Testis (tissue), 3 donors: Measurements from ENCODE around the gene SPATA20. TPM values are rescaled to one million over a fixed set of nuclear protein-coding genes. Genes with fewer than 3 reads are reported as not detected.

Experiments used
- DNase-seq: peaks from one replicate; pipeline ENCODE4 v3.0.0-alpha.2; 2019
- H3K27ac ChIP-seq, 2 donors: fragments of 200-600 bp; sonication (generic); one replicate each; pipeline ENCODE4 v1.5.1; 2019
- H3K27me3 ChIP-seq: fragments of 200-600 bp; sonication (generic); one replicate; pipeline ENCODE4 v1.5.1; 2019
- H3K36me3 ChIP-seq: fragments of 200-600 bp; sonication (generic); one replicate; pipeline ENCODE4 v1.5.1; 2017; ENCODE audit warnings: low read depth; ENCODE audit errors: missing control alignments
- H3K4me1 ChIP-seq: fragments of 200-600 bp; sonication (generic); one replicate; pipeline ENCODE4 v1.5.1; 2019
- H3K4me3 ChIP-seq, 2 donors: fragments of 200-600 bp; sonication (generic); one replicate each; pipeline ENCODE4 v1.5.1; 2017 to 2019
- H3K9me3 ChIP-seq: fragments of 200-600 bp; sonication (generic); one replicate; pipeline ENCODE4 v1.5.1; 2017
- POLR2A ChIP-seq: fragments of 450-650 bp; IDR thresholded peaks from one replicate; pipeline ENCODE4 v1.6.1; 2017; ENCODE audit warnings: antibody characterized with exemption, mild to moderate bottlenecking, moderate library complexity
- WGBS, 2 donors: methylation state at CpG; one replicate each; pipeline ENCODE4 v1.1.5; 2018; 5-methylcytosine and 5-hydroxymethylcytosine counted together
- intact Hi-C: fragments of 100-400 bp; cut with DNase I; formaldehyde crosslinking; loops from one replicate; pipeline ENCODE4 v1.15.1; 2023; ENCODE audit warnings: low total_unique reads
- polyA plus RNA-seq: library from polyadenylated mRNA; stranded (reverse); fragments of 350-450 nt; fragmentation: Illumina TruSeq; extraction: RNeasy Lipid Tissue Mini Kit (QIAGEN cat#74804); gene quantifications from one replicate; pipeline ENCODE4 v1.2.3, GENCODE V29; 2014; ENCODE audit warnings: low read depth, low replicate concordance; ENCODE audit not compliant: insufficient read depth
- total RNA-seq, 2 donors: library from RNA; depleted of rRNA; stranded (reverse); fragments of >200 nt; gene quantifications; one replicate each; pipeline ENCODE4 v1.2.3, GENCODE V29; 2016
- TF ChIP-seq, protein P1 (sequence below), 3 experiments: fragments of 450-650 bp in 2 of 3; fragments of 200-600 bp in 1 of 3; sonication (generic) in 1 of 3; IDR thresholded peaks; one replicate each; pipeline ENCODE4 v1.5.1; 2016 to 2019; ENCODE audit warnings: antibody characterized with exemption in 3 of 3, mild to moderate bottlenecking in 2 of 3, moderate library complexity in 1 of 3

The SPATA20 gene
- total and polyA plus RNA-seq, 3 donors from 2014 or later: 207 to 338 (median 264) TPM

DNA sequence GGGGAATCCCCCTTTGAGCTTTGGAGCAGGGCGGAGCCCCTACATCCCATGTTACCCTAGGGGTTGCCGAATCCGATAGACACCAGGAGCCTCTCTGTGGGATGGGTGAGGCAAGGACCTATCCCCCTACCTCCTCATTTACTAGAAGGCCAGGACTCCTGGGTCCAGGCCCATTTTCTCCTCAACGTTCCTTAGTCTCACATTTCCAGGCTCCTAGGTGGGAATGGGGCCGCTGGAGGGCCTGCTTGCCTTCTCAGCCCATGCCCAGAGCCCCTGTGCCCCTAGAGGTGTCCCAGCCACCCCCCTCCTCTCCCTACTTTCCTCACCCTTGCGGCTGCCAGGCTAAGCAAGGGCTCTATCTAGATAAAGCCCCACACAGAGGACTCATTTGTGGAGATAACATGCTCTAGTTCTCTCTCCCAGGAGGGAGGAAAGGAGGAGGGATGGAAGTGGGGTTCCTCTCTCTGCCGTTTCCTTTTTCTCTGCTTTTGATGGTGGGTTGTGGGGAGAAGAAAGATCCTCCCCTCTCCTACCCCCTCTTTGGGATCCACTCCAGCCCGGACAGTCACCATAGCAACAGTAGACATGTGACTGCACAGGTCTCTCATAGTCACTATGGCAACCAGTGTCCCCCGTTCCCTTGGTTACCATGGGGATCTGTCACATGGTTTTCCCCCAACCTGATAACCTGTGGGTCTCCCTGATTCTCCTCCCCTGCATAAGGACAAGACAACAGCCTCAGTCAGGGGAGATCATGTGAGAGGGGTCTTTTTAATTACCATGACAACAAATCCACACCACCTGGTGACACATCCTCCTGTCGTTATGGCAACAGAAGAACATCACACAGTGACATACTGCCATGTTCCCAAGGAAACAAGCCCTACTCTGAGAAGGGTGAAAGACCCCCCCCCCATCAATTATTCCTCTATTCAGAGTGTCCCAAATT, 18.7 kb downstream of the SPATA20 start:
- DNase-seq: no peak
- 62 to 64% methylated on average over 8 of the region's 10 CpGs for whole genome bisulfite sequencing, 2 donors
- H3K36me3 ChIP-seq: no peaks in the 10 kb centered on the region
- no peaks in the 10 kb centered on the region for H3K9me3 ChIP-seq
- no peak overlapping the region for H3K4me3 ChIP-seq
- intact Hi-C loops: no loop called here
- H3K27me3 ChIP-seq: no peaks in the 10 kb centered on the region
- TF ChIP-seq, protein P1, sequence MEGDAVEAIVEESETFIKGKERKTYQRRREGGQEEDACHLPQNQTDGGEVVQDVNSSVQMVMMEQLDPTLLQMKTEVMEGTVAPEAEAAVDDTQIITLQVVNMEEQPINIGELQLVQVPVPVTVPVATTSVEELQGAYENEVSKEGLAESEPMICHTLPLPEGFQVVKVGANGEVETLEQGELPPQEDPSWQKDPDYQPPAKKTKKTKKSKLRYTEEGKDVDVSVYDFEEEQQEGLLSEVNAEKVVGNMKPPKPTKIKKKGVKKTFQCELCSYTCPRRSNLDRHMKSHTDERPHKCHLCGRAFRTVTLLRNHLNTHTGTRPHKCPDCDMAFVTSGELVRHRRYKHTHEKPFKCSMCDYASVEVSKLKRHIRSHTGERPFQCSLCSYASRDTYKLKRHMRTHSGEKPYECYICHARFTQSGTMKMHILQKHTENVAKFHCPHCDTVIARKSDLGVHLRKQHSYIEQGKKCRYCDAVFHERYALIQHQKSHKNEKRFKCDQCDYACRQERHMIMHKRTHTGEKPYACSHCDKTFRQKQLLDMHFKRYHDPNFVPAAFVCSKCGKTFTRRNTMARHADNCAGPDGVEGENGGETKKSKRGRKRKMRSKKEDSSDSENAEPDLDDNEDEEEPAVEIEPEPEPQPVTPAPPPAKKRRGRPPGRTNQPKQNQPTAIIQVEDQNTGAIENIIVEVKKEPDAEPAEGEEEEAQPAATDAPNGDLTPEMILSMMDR (IDR thresholded peaks at IDR 0.05): no peak
- TF ChIP-seq POLR2A: no peak
- H3K27ac ChIP-seq: no peak overlapping the region
- H3K4me1 ChIP-seq: peaks cover 16% of the 10 kb centered on the region

DNA sequence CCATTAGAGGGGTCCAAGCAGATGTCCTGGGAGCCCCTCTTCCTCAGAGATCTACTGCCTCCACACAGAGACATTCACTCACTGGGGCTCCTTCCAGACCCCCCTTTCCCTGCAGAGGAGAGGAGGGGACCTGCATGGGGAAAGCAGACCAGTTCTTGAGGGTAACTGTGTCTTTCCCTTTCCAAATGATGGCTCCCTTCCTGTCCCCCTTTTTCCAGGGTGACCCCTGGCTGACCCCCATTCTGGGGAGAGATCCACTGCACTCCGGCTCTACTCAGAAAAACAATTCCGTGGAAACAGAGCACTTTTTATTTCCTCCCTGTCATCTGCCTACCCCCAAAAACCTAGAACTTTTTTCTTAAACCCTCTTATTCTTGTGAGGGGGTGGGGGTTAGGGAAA, 19.9 kb downstream of the SPATA20 start:
- TF ChIP-seq, protein P1 (IDR thresholded peaks at IDR 0.05): no peak
- no peak for TF ChIP-seq POLR2A
- Histone ChIP-seq H3K27me3 (no peaks in the 10 kb centered on the region), H3K4me3 (no peak overlapping the region), H3K4me1 (peaks cover 7% of the 10 kb centered on the region), H3K36me3 (no peaks in the 10 kb centered on the region), H3K27ac (no peak overlapping the region), H3K9me3 (no peaks in the 10 kb centered on the region)
- no peak for DNase-seq
- intact Hi-C loops: no loop called here
- 22 to 35% methylated on average over 2 of the region's 2 CpGs for WGBS, 2 donors

DNA sequence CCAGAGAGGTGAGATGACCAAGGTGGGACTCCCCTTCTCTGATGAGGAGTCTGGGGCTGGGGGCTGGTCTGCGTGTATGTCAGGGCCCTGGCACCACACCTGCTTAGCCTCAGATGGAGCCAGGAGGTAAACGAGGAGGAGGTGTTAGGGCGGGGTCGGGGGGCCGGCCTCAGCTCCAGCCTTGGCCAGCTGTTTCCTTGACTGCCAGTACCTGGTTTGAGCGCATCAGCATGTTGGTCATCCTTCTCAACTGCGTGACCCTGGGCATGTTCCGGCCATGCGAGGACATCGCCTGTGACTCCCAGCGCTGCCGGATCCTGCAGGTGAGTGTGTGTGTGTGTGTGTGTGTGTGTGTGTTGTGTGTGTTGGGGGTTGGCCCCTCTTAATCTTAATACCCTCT, 21.7 kb downstream of the SPATA20 start:
- no peaks in the 10 kb centered on the region for H3K36me3 ChIP-seq
- no peak overlapping the region for H3K27ac ChIP-seq
- DNase-seq: no peak
- H3K9me3 ChIP-seq: no peaks in the 10 kb centered on the region
- intact Hi-C loops: no loop called here
- WGBS, 2 donors: 88 to 94% methylated on average over 6 to 12 of the region's 12 CpGs
- H3K4me3 ChIP-seq: no peak overlapping the region
- peaks cover 7% of the 10 kb centered on the region for H3K4me1 ChIP-seq
- TF ChIP-seq, protein P1 (IDR thresholded peaks at IDR 0.05): no peak
- no peak for TF ChIP-seq POLR2A
- no peaks in the 10 kb centered on the region for H3K27me3 ChIP-seq

DNA sequence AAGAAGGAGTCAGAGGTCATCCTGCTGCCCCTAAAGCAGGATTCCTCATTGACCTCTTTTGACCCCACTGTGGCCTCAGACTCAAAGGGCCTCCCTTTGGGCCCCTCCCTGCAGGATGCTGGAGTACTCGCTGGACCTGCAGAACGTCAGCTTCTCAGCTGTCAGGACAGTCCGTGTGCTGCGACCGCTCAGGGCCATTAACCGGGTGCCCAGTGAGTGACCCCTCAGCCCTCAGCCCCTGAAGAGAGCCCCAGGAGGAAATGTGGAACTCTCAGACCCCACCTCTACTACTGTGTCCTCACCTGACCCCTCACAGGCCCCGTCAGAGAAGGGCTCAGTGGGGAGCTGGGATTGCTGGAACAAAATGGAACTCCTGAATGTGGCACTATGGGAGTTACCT, 22.6 kb downstream of the SPATA20 start:
- Histone ChIP-seq H3K4me3 (no peak overlapping the region), H3K36me3 (no peaks in the 10 kb centered on the region), H3K27ac (no peak overlapping the region), H3K4me1 (peaks cover 4% of the 10 kb centered on the region), H3K9me3 (no peaks in the 10 kb centered on the region), H3K27me3 (no peaks in the 10 kb centered on the region)
- intact Hi-C loops: no loop called here
- DNase-seq: no peak
- 95 to 100% methylated on average over 7 of the region's 7 CpGs for WGBS, 2 donors
- no peak for TF ChIP-seq POLR2A
- TF ChIP-seq, protein P1 (IDR thresholded peaks at IDR 0.05): no peak
